CD4-positive, alpha-beta T cell (primary cell): ENCODE measurements around the gene DNASE1L2. TPM values are rescaled to one million over a fixed set of nuclear protein-coding genes. Genes with fewer than 3 reads are reported as not detected.

Experiments
- ATAC-seq: fragments of 200-7000 bp; cut with Tn5 transposase; one replicate; pipeline ENCODE4 v1.10.0; 2022; ENCODE audit warnings: mild to moderate bottlenecking; ENCODE audit not compliant: poor library complexity
- CTCF ChIA-PET: fragments of 350-600 bp; sonication (Branson Sonifier 250); formaldehyde crosslinking; loops from one replicate; lab custom pipeline; 2021; ENCODE audit warnings: antibody characterized with exemption, inconsistent platforms; lab: Charles Lee
- POLR2A ChIA-PET: fragments of 350-600 bp; sonication (Branson Sonifier 250); formaldehyde crosslinking; loops from one replicate; lab custom pipeline; 2021; ENCODE audit warnings: antibody characterized with exemption, inconsistent platforms; lab: Charles Lee
- DNase-seq, 14 experiments: peaks; one replicate each; pipeline ENCODE4 v3.0.0-alpha.2; 2013 to 2020; ENCODE audit warnings: mixed read lengths in 2 of 14
- H3K27ac ChIP-seq, 2 donors: one replicate each; pipeline versions ENCODE4 v1.5.1 to v1.7.0; 2013; ENCODE audit warnings: low read length in 2 of 2, low read depth in 1 of 2, mild to moderate bottlenecking in 1 of 2
- H3K27me3 ChIP-seq, 2 experiments: 1 replicate in 1 of 2; 2 replicates in 1 of 2; pipeline versions ENCODE4 v1.6.1 to v1.7.0; 2013; ENCODE audit warnings: low read length in 2 of 2, control low read depth in 1 of 2, mild to moderate bottlenecking in 1 of 2, moderate library complexity in 1 of 2; ENCODE audit not compliant: insufficient read depth in 2 of 2, control insufficient read depth in 1 of 2
- H3K36me3 ChIP-seq: one replicate; pipeline ENCODE4 v1.6.1; 2013; ENCODE audit warnings: low read length, control low read depth; ENCODE audit not compliant: insufficient read depth
- H3K4me1 ChIP-seq: one replicate; pipeline ENCODE4 v1.6.1; 2013; ENCODE audit warnings: low read length, control low read depth; ENCODE audit not compliant: insufficient read depth
- H3K4me3 ChIP-seq: one replicate; pipeline ENCODE4 v1.5.1; 2013; ENCODE audit warnings: mild to moderate bottlenecking, low read length, moderate library complexity
- H3K9me3 ChIP-seq, 2 experiments: 1 replicate in 1 of 2; 2 replicates in 1 of 2; pipeline versions ENCODE4 v1.6.1 to v1.7.0; 2013; ENCODE audit warnings: low read length in 2 of 2, mild to moderate bottlenecking in 2 of 2, control low read depth in 1 of 2, moderate library complexity in 1 of 2; ENCODE audit not compliant: control insufficient read depth in 1 of 2, insufficient read depth in 1 of 2
- H3K27ac Mint-ChIP-seq: one replicate; pipeline ENCODE4 v1.8.0; 2020; ENCODE audit warnings: mixed read lengths
- H3K27me3 Mint-ChIP-seq: one replicate; pipeline ENCODE4 v1.8.0; 2021; ENCODE audit warnings: mixed read lengths
- H3K36me3 Mint-ChIP-seq: one replicate; pipeline ENCODE4 v1.8.0; 2021; ENCODE audit warnings: low read depth, mixed read lengths
- H3K4me1 Mint-ChIP-seq: one replicate; pipeline ENCODE4 v1.8.0; 2021; ENCODE audit warnings: low read depth, mixed read lengths
- H3K4me3 Mint-ChIP-seq: one replicate; pipeline ENCODE4 v1.8.0; 2020; ENCODE audit warnings: mild to moderate bottlenecking, mixed read lengths
- H3K9me3 Mint-ChIP-seq: one replicate; pipeline ENCODE4 v1.8.0; 2020; ENCODE audit warnings: mixed read lengths
- intact Hi-C, 2 experiments: fragments of 100-400 bp; cut with DNase I in 1 of 2; cut with micrococcal nuclease in 1 of 2; formaldehyde crosslinking; loops; one replicate each; pipeline versions ENCODE4 v1.15.1 to v1.9.0; 2023 to 2025; cut with DNase I, micrococcal nuclease
- total RNA-seq, 174 experiments: library from RNA in 2 of 174; stranded (reverse) in 2 of 174; gene quantifications; one replicate each; pipeline ENCODE4 v1.2.3 and lab custom pipeline; 2021 to 2026
- TF ChIP-seq, protein P1 (sequence below): fragments of 200-600 bp; IDR thresholded peaks from one replicate; pipeline ENCODE4 v1.8.0; 2022; ENCODE audit warnings: antibody characterized with exemption, mild to moderate bottlenecking

DNASE1L2 gene
- total RNA-seq, 2 experiments from 2014 or later, result 0.22 to 0.36 TPM

DNA sequence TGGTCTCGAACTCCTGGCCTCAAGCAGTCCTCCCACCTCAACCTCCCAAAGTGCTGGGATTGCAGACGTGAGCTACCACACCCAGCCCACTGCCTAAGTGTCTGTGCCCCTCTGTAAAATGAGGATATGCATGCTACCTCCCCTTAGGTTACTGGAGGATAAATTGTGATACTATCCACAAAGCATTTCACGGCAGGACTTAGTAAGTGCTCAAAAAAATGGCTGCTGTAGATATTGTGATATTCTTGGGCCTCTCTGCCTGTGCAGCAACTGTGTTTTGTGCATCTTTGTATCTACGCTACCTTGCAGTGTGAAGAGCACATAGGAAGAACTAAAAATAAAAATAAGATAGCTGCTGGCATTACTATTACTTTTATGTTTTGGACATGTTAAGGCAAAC, 38.0 kb upstream of the DNASE1L2 start:
- TF ChIP-seq, protein P1, sequence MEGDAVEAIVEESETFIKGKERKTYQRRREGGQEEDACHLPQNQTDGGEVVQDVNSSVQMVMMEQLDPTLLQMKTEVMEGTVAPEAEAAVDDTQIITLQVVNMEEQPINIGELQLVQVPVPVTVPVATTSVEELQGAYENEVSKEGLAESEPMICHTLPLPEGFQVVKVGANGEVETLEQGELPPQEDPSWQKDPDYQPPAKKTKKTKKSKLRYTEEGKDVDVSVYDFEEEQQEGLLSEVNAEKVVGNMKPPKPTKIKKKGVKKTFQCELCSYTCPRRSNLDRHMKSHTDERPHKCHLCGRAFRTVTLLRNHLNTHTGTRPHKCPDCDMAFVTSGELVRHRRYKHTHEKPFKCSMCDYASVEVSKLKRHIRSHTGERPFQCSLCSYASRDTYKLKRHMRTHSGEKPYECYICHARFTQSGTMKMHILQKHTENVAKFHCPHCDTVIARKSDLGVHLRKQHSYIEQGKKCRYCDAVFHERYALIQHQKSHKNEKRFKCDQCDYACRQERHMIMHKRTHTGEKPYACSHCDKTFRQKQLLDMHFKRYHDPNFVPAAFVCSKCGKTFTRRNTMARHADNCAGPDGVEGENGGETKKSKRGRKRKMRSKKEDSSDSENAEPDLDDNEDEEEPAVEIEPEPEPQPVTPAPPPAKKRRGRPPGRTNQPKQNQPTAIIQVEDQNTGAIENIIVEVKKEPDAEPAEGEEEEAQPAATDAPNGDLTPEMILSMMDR, result no peak
- no peak for DNase-seq
- Histone ChIP-seq H3K36me3 (no peaks in the 10 kb centered on the region), H3K27ac (no peak overlapping the region), H3K9me3 (peaks cover 0 to 16% of the 10 kb centered on the region in 2 experiments), H3K4me1 (peaks cover 20% of the 10 kb centered on the region), H3K4me3 (no peak overlapping the region), H3K27me3 (peaks cover 31% of the 10 kb centered on the region in 2 experiments)
- Mint-ChIP-seq H3K9me3 (no peaks in the 10 kb centered on the region), H3K27ac (no peak overlapping the region), H3K4me1 (peaks cover 10% of the 10 kb centered on the region), H3K27me3 (peaks cover 27% of the 10 kb centered on the region), H3K36me3 (no peaks in the 10 kb centered on the region), H3K4me3 (peak overlapping the region; percentile 60)
- CTCF ChIA-PET, result no interaction called here
- ATAC-seq, result no peak
- POLR2A ChIA-PET, result no interaction called here
- intact Hi-C loops, result loop anchor here in 1 of 2 experiments (5.0 to 10.0 kb wide), 3 partner anchors 137 to 289 kb away; partner anchors contain the start of gene CCNF

DNA sequence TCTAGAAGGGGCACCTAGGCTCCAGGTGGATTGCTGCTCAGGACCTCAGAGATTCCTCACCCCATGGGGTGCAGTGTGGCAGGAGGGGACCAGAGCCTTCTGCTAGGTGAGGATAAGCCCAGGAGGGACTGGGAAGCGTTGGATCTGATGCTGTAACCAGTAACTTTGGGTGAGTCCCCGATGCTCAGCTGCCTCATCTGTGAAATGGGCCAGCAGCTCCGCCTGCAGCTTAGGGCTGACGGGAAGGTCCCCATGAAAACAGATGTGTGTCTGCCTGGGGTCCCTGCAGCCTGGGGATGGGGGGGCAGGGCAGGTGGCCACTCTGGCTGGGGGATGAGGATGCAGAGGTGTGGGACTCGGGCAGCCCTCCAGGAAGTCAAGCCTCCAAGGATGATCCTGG, 37.1 kb upstream of the DNASE1L2 start:
- intact Hi-C loops, result loop anchor here in 1 of 2 experiments (5.0 to 10.0 kb wide), 3 partner anchors 136 to 288 kb away; partner anchors contain the start of gene CCNF
- Histone ChIP-seq H3K4me1 (peaks cover 20% of the 10 kb centered on the region), H3K27me3 (peaks cover 31% of the 10 kb centered on the region in 2 experiments), H3K36me3 (no peaks in the 10 kb centered on the region), H3K9me3 (peaks cover 0 to 14% of the 10 kb centered on the region in 2 experiments), H3K27ac (no peak overlapping the region), H3K4me3 (no peak overlapping the region)
- TF ChIP-seq, protein P1, result no peak
- POLR2A ChIA-PET, result no interaction called here
- ATAC-seq, result no peak
- Mint-ChIP-seq H3K4me3 (no peak overlapping the region), H3K36me3 (no peaks in the 10 kb centered on the region), H3K27ac (no peak overlapping the region), H3K27me3 (peaks cover 27% of the 10 kb centered on the region), H3K4me1 (peaks cover 10% of the 10 kb centered on the region), H3K9me3 (no peaks in the 10 kb centered on the region)
- no peak for DNase-seq
- CTCF ChIA-PET, result no interaction called here

DNA sequence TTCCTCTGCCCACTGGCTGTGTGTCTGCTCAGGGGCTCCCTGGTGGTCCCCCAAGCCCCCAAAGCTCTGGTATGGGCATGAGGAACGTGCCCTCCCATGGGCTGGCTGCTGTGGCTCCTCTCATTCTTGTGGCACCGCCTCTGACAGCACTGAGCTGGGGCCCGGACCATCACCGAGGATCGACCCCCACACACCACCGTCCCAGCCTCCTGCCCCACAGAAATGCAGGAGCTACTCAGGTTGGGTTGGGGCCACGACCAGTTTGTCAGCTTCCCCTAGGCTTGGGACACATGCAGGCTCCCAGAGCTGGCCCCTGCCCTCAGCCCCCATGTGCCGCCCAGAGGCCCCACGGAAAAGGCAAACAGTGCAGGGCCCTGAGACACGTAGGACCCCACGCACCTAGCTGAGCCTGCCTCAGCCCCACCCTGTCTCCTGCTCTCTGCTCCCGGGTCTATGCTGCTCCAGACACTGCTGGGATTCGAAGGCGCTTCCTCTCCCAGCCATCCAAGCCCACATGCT, 36.6 kb upstream of the DNASE1L2 start:
- TF ChIP-seq, protein P1, result no peak
- DNase-seq (no peak), ATAC-seq (no peak)
- no peak overlapping the region for H3K4me3 ChIP-seq
- no peak overlapping the region for H3K27ac ChIP-seq
- Mint-ChIP-seq H3K9me3 (no peaks in the 10 kb centered on the region), H3K27me3 (peaks cover 25% of the 10 kb centered on the region), H3K27ac (no peak overlapping the region), H3K4me3 (no peak overlapping the region), H3K36me3 (no peaks in the 10 kb centered on the region), H3K4me1 (peaks cover 14% of the 10 kb centered on the region)
- no peaks in the 10 kb centered on the region for H3K36me3 ChIP-seq
- ChIA-PET CTCF (no interaction called here), POLR2A (no interaction called here)
- intact Hi-C loops, result loop anchor here in 1 of 2 experiments (5.0 to 10.0 kb wide), 3 partner anchors 135 to 288 kb away; partner anchors contain the start of gene CCNF
- peaks cover 21% of the 10 kb centered on the region for H3K4me1 ChIP-seq
- H3K27me3 ChIP-seq, result peaks cover 28 to 30% of the 10 kb centered on the region in 2 experiments
- peaks cover 0 to 9% of the 10 kb centered on the region in 2 experiments for H3K9me3 ChIP-seq
